Measurements from ENCODE around the gene RAMAC. TPM values are rescaled to one million over a fixed set of nuclear protein-coding genes. Genes with fewer than 3 reads are reported as not detected.

The RAMAC gene
- total RNA-seq, 4 donors from 2014 or later, result 17.2 to 23.2 (median 19.8) TPM

- TF ChIP-seq CTCF (IDR thresholded peaks at IDR 0.05) (no peak), POLR2A (IDR thresholded peaks at IDR 0.05; ENCODE audit: low read depth) (no peak), POLR2AphosphoS5 (IDR thresholded peaks at IDR 0.05) (no peak)
- DNase-seq (ENCODE audit: extremely low spot score), result no peak
- Histone ChIP-seq H3K4me3 (no peak overlapping the region), H3K36me3 (peaks cover 12 to 41% (median 27%) of the 10 kb centered on the region in 4 donors), H3K27ac (replicated peaks in 1 of 4) (no peak overlapping the region), H3K9me3 (no peaks in the 10 kb centered on the region), H3K4me1 (no peaks in the 10 kb centered on the region), H3K27me3 (no peaks in the 10 kb centered on the region)
- WGBS, result 94% methylated on average over 6 of the region's 6 CpGs
- intact Hi-C loops (cut with DNase I), result no loop called here
Observed at GRCh38 chr15:83036253-83036652, 50.2 kb downstream of the RAMAC start.

DNA sequence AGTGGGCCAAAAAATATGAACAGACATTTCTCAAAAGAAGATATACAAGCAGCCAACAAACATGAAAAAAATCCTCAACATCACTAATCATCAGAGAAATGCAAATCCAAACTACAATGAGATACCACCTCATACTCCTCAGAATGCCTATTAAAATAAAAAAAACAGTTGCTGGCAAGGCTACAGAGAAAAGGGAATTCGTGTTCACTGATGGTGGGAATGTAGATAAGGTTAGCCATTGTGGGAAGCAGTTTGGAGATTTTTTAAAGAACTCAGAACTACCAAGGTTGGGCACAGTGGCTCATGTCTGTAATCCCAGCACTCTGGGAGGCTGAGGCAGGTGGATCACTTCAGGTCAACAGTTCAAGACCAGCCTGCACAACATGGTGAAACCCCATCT lies 53.2 kb downstream of the RAMAC start:
- TF ChIP-seq POLR2A (IDR thresholded peaks at IDR 0.05; ENCODE audit: low read depth), result no peak
- no peak for TF ChIP-seq CTCF (IDR thresholded peaks at IDR 0.05)
- no peak for TF ChIP-seq POLR2AphosphoS5 (IDR thresholded peaks at IDR 0.05)
- TF ChIP-seq EP300 (IDR thresholded peaks at IDR 0.05), result no peak
- no peaks in the 10 kb centered on the region for H3K4me1 ChIP-seq
- no peak overlapping the region for H3K27ac ChIP-seq (replicated peaks in 1 of 4)
- intact Hi-C loops (cut with DNase I), result no loop called here
- no peak overlapping the region for H3K4me3 ChIP-seq
- WGBS, result 45% methylated on average over 1 of the region's 1 CpG
- no peaks in the 10 kb centered on the region for H3K9me3 ChIP-seq
- H3K36me3 ChIP-seq, result peaks cover 20 to 45% (median 38%) of the 10 kb centered on the region in 4 donors
- no peak for DNase-seq (ENCODE audit: extremely low spot score)
- H3K27me3 ChIP-seq, result no peaks in the 10 kb centered on the region

Other genes with a start within 250 kb of the RAMAC start
- not detected for gene FSD2, start 180.1 kb upstream of the RAMAC start, total RNA-seq
- gene WHAMM, start 176.6 kb upstream of the RAMAC start, total RNA-seq, result 10 to 100 TPM in 3 of 4 donors, 1 to 10 TPM in 1; 9.6 to 17.4 (median 14.2) TPM
- gene HOMER2, start 33.5 kb upstream of the RAMAC start, total RNA-seq, result 10 to 100 TPM; 13.3 to 54.8 (median 25.8) TPM
- gene C15orf40, start 25.4 kb downstream of the RAMAC start, total RNA-seq, result 10 to 100 TPM in 1 of 4 donors, 1 to 10 TPM in 3; 7.0 to 11.8 (median 9.1) TPM
- 10 to 100 TPM; 53.2 to 69.6 (median 64.2) TPM for gene BTBD1, start 81.0 kb downstream of the RAMAC start, total RNA-seq
- gene TM6SF1, start 121.4 kb downstream of the RAMAC start, total RNA-seq, result 1 to 10 TPM; 5.8 to 7.8 (median 6.6) TPM
- 10 to 100 TPM; 38.1 to 72.6 (median 47.9) TPM for gene HDGFL3, start 221.6 kb downstream of the RAMAC start, total RNA-seq